Coronary artery (tissue), 2 donors: ENCODE measurements around the gene AHCYL1.

Experiments
- DNase-seq: peaks from one replicate; pipeline ENCODE4 v3.0.0-alpha.2; 2017; ENCODE audit warnings: low spot score
- H3K27ac ChIP-seq, 2 donors: fragments of 200-600 bp; sonication (generic); one replicate each; pipeline ENCODE4 v1.5.1; 2016 to 2019
- H3K4me3 ChIP-seq: fragments of 200-600 bp; sonication (generic); 2 replicates; pipeline ENCODE4 v1.5.1; 2016; ENCODE audit warnings: mild to moderate bottlenecking, moderate library complexity
- CTCF ChIP-seq: fragments of 200-600 bp; sonication (generic); IDR thresholded peaks from one replicate; pipeline ENCODE4 v1.5.1; 2019; ENCODE audit warnings: antibody characterized with exemption

AHCYL1 gene

DNA sequence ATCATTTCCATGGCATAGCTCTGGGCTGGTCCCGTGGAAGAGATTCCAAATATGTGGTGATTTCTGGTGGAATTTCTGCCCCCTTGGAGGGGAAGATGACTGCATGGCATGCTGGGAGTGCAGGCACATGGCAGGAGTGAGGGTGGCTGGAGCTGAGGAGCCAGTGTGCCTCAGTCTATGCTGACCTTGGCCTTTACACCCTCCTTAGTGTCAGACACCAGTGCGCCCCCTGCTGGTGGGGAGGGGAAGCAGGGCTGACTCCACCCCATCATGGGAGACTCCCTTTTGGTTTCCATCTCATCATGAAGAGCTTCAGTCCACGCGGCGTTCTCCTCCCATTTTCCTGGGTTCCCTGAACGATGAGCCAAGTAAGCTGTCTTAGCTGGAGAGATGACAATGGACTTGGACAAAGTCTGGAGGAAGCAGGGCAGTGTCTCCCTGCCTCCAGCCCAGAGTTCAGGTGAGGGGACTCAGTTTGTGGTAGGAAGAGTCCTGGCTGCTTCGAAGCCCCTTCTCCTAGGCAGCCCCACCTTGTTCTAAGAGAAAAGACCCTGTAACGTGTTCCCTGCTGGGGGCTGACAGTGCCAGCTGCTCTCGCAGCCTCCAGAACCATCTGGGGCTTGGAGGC lies 75.6 kb downstream of the AHCYL1 start:
- no peak for DNase-seq
- peak; percentile 41 for TF ChIP-seq CTCF
- Histone ChIP-seq H3K4me3 (no peak overlapping the region), H3K27ac (no peak overlapping the region)

GRCh38 chr1:110060662-110061060 lies 76.1 kb downstream of the AHCYL1 start:
- Histone ChIP-seq H3K27ac (no peak overlapping the region), H3K4me3 (no peak overlapping the region)
- TF ChIP-seq CTCF: no peak
- DNase-seq: no peak

DNA sequence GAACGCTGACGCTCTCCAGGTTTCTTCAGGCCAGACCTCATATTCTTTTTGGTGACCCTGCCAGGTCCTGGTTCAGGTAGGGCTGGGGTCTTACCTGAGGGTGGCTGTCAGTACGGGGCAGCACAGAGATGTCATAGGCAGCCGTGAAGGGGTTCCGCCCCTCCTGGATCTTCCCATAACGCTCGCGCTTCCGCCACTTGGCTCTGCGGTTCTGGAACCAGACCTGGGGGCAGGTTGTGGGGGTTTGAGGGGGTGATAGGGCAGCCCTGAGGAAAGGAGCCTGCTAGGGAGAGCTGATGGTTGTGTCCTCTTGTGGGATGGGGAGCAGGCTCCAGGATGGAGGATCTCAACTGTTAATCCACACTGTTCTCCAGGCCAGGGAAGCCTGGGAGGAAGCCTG lies 76.8 kb downstream of the AHCYL1 start:
- Histone ChIP-seq H3K27ac (no peak overlapping the region), H3K4me3 (no peak overlapping the region)
- no peak for TF ChIP-seq CTCF
- no peak for DNase-seq

- Histone ChIP-seq H3K27ac (no peak overlapping the region), H3K4me3 (no peak overlapping the region)
- TF ChIP-seq CTCF: no peak
- no peak for DNase-seq
These were observed 78.0 kb downstream of the AHCYL1 start for GRCh38 chr1:110062612-110063011.

DNA sequence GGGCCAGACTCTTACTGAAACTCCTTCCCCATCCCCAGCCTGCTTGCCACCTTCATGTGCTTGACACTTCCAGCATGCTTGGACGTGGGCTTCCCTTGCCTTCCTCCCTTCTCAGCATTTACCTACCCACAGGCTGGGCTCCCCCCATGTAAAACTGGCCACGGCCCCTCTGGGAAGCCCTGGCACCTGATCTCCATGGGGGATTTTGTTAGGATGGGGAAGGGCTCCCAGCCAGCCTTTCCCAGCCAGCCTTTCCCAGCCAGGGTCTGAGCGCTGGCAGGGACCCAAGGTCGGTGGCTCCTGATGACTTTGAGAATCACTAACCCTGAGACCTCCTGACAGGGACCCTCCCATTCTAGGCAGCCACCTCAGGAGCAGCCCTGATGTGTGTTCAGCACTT lies 79.2 kb downstream of the AHCYL1 start:
- no peak for TF ChIP-seq CTCF
- no peak overlapping the region for H3K27ac ChIP-seq
- no peak overlapping the region for H3K4me3 ChIP-seq
- DNase-seq: no peak

GRCh38 chr1:110064576-110065337 lies 80.2 kb downstream of the AHCYL1 start:
- H3K27ac ChIP-seq: no peak overlapping the region
- no peak for TF ChIP-seq CTCF
- no peak overlapping the region for H3K4me3 ChIP-seq
- no peak for DNase-seq

DNA sequence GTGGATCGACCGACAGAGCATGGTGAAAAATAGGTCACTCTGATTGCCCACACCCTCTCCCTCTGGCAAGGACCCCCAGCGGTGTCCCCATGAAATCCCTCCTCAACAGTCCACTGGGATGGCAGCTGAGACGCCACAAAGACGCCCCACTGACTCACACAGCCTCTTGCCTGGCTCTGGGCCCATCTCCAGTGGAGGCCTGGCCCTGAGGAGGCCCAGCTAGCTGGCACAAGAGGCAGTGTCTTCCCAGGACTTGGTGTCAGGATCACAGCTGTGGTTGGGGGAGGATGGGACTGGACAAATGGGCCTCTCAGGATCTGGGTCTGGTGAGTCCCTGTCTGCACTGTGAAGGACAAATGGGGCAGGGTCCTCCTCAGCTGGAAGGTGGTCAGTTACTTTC lies 81.3 kb downstream of the AHCYL1 start:
- DNase-seq: no peak
- Histone ChIP-seq H3K4me3 (no peak overlapping the region), H3K27ac (no peak overlapping the region)
- no peak for TF ChIP-seq CTCF
